Nephron (organoid): ENCODE measurements around the gene FRY.
"Not testable (repeated sequence)": the region's sequence is repeated elsewhere in the genome, so short reads cannot be mapped to it uniquely, and the experiment has no call there.

ENCODE experiments used
- H3K27ac Mint-ChIP-seq, 3 experiments: 2 replicates each; pipeline ENCODE4 v1.8.0; 2020; ENCODE audit warnings: mixed read lengths in 3 of 3, mild to moderate bottlenecking in 2 of 3, moderate library complexity in 1 of 3
- H3K27me3 Mint-ChIP-seq: 2 replicates; pipeline ENCODE4 v1.8.0; 2021; ENCODE audit warnings: low read depth, mild to moderate bottlenecking, moderate library complexity, mixed read lengths
- H3K36me3 Mint-ChIP-seq: 2 replicates; pipeline ENCODE4 v1.8.0; 2020; ENCODE audit warnings: low read depth, mixed read lengths
- H3K4me1 Mint-ChIP-seq: 2 replicates; pipeline ENCODE4 v1.8.0; 2020; ENCODE audit warnings: mixed read lengths
- H3K4me3 Mint-ChIP-seq, 3 experiments: 2 replicates each; pipeline ENCODE4 v1.8.0; 2020; ENCODE audit warnings: mild to moderate bottlenecking in 3 of 3, mixed read lengths in 3 of 3, moderate library complexity in 2 of 3
- H3K9me3 Mint-ChIP-seq: 2 replicates; pipeline ENCODE4 v1.8.0; 2020; ENCODE audit warnings: mixed read lengths
- CTCF ChIP-seq, 3 experiments: fragments of 200-600 bp; sonication (generic); IDR thresholded peaks; one replicate each; pipeline ENCODE4 v1.5.0; 2021; ENCODE audit warnings: antibody characterized with exemption in 3 of 3; ENCODE audit not compliant: unreplicated experiment in 3 of 3

FRY gene

GRCh38 chr13:32051156-32051555 lies 19.6 kb downstream of the FRY start:
- no peak overlapping the region for H3K4me3 Mint-ChIP-seq
- no peaks in the 10 kb centered on the region for H3K27me3 Mint-ChIP-seq

GRCh38 chr13:32056316-32056715 lies 24.7 kb downstream of the FRY start:
- H3K9me3 Mint-ChIP-seq, result no peaks in the 10 kb centered on the region
- H3K4me1 Mint-ChIP-seq, result peaks cover 35% of the 10 kb centered on the region
- no peak overlapping the region for H3K27ac Mint-ChIP-seq
- H3K27me3 Mint-ChIP-seq, result no peaks in the 10 kb centered on the region
- no peaks in the 10 kb centered on the region for H3K36me3 Mint-ChIP-seq
- no peak for TF ChIP-seq CTCF (IDR thresholded peaks at IDR 0.05; ENCODE audit: unreplicated experiment in 3 of 3)
- H3K4me3 Mint-ChIP-seq, result no peak overlapping the region

More at GRCh38 chr13:32051156-32051555, 19.6 kb downstream of the FRY start:
- peaks cover 20% of the 10 kb centered on the region for H3K4me1 Mint-ChIP-seq
- no peak for TF ChIP-seq CTCF (IDR thresholded peaks at IDR 0.05; ENCODE audit: unreplicated experiment in 3 of 3)
- no peaks in the 10 kb centered on the region for H3K36me3 Mint-ChIP-seq
- H3K27ac Mint-ChIP-seq, result peak overlapping the region in 2 of 3 experiments; percentile 5 to 9
- H3K9me3 Mint-ChIP-seq, result no peaks in the 10 kb centered on the region

- H3K36me3 Mint-ChIP-seq, H3K4me3 Mint-ChIP-seq, H3K27ac Mint-ChIP-seq, H3K27me3 Mint-ChIP-seq, H3K9me3 Mint-ChIP-seq: not testable (repeated sequence)
- peaks cover 43% of the 10 kb centered on the region for H3K4me1 Mint-ChIP-seq
Measured at GRCh38 chr13:32057325-32057724, 25.8 kb downstream of the FRY start.

GRCh38 chr13:32059511-32059984 lies 28.0 kb downstream of the FRY start:
- H3K27me3 Mint-ChIP-seq, result no peaks in the 10 kb centered on the region
- no peak for TF ChIP-seq CTCF (IDR thresholded peaks at IDR 0.05; ENCODE audit: unreplicated experiment in 3 of 3)
- H3K4me1 Mint-ChIP-seq, result peaks cover 57% of the 10 kb centered on the region
- H3K27ac Mint-ChIP-seq, result peak overlapping the region; percentile 83 to 94 (median 90)
- H3K4me3 Mint-ChIP-seq, result peak overlapping the region in 1 of 3 experiments; percentile 45
- no peaks in the 10 kb centered on the region for H3K36me3 Mint-ChIP-seq
- H3K9me3 Mint-ChIP-seq, result no peaks in the 10 kb centered on the region

GRCh38 chr13:32060401-32060878 lies 28.9 kb downstream of the FRY start:
- H3K27ac Mint-ChIP-seq, result peak overlapping the region; percentile 83 to 94 (median 90)
- peaks cover 57% of the 10 kb centered on the region for H3K4me1 Mint-ChIP-seq
- no peaks in the 10 kb centered on the region for H3K9me3 Mint-ChIP-seq
- H3K27me3 Mint-ChIP-seq, result no peaks in the 10 kb centered on the region
- peak overlapping the region in 2 of 3 experiments; percentile 54 to 74 for H3K4me3 Mint-ChIP-seq
- H3K36me3 Mint-ChIP-seq, result no peaks in the 10 kb centered on the region
- TF ChIP-seq CTCF (IDR thresholded peaks at IDR 0.05; ENCODE audit: unreplicated experiment in 3 of 3), result no peak

- Mint-ChIP-seq H3K27ac (no peak overlapping the region), H3K27me3 (no peaks in the 10 kb centered on the region), H3K4me3 (no peak overlapping the region), H3K9me3 (no peaks in the 10 kb centered on the region), H3K4me1 (peaks cover 48% of the 10 kb centered on the region), H3K36me3 (no peaks in the 10 kb centered on the region)
- no peak for TF ChIP-seq CTCF (IDR thresholded peaks at IDR 0.05; ENCODE audit: unreplicated experiment in 3 of 3)
Measured at GRCh38 chr13:32063619-32064233, 32.2 kb downstream of the FRY start.
